Fibroblast of villous mesenchyme (primary cell): ENCODE results near the gene MFSD11. TPM values are rescaled to one million over a fixed set of nuclear protein-coding genes. Genes with fewer than 3 reads are reported as not detected.
"Not testable (repeated sequence)": the region's sequence is repeated elsewhere in the genome, so short reads cannot be mapped to it uniquely, and the experiment has no call there.

Experiments
- DNase-seq: peaks from one replicate; pipeline ENCODE4 v3.0.0-alpha.2; 2010; ENCODE audit warnings: low read depth
- H3K4me3 ChIP-seq: 2 replicates; pipeline ENCODE4 v1.5.1; 2011; ENCODE audit warnings: low read depth, mild to moderate bottlenecking, low read length
- CTCF ChIP-seq: IDR thresholded peaks from 2 replicates; pipeline ENCODE4 v1.5.1; 2012; ENCODE audit warnings: low read depth, mild to moderate bottlenecking, low read length; ENCODE audit not compliant: insufficient read depth
- total RNA-seq: library from RNA; depleted of rRNA; stranded (reverse); fragments of >200 nt; gene quantifications from 2 replicates; pipeline ENCODE4 v1.2.3, GENCODE V29; 2012

The MFSD11 gene
- total RNA-seq, 1 donor: 44.5 TPM

GRCh38 chr17:76696763-76697701, 40.9 kb upstream of the MFSD11 start:
- DNase-seq: peak; percentile 55
- TF ChIP-seq CTCF: no peak
- no peak overlapping the region for H3K4me3 ChIP-seq

DNA sequence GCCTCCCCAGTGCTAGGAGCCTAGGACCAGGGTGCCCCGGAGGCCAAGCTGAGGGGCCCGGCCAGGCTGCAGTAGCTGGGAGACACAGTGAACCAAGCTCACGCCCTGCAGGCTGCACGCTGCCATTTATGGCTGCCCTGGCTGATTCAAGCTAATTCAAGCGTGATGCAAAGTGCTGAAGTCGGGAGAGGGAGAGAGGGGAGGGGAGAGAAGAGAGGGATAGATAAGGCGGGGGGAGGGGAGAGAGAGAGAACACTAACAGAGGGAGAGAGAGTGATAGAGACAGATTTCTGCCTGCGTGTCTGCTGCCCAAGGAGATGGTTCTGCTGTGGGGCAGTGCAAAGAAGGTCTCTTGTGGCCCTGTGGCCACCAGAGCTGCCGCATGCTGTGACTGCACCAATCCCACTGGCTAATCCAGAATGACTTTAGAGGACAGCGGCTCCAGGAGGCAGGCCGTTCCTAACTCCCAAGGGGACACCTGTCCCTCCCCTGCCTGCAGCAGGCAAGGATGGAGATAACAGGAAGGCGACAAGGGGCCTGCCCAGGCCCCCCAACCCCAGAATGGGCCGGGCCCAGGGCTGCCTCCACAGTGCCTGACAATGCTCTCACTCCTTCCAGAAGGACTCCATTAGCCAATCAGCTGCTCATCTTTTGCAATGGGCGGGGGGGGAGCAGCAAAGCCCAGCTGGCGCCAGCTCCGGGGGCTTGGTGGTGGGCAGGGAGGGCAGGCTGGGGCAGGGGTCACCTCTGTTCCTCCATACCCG, 40.0 kb upstream of the MFSD11 start:
- TF ChIP-seq CTCF: no peak
- no peak overlapping the region for H3K4me3 ChIP-seq
- peak; percentile 79 for DNase-seq

- not testable (repeated sequence) for DNase-seq
Measured at GRCh38 chr17:76698466-76698977, 39.4 kb upstream of the MFSD11 start.

DNA sequence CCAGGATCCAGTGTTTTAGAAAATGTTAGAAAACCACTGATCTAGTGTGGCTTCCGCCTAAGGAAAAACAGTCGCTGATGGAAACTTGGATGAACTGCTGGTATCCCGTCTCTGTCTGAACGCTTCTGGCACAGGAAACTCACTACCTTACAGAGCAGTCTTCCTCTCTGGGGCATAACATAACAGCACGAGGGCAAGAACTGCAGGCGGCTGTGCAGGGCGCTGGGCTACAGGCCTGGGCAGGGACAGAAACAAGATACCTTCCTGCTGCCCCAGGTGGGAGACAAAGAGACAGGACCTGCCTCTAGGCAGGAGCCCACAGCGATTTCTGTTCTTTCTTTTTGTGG, 37.7 kb upstream of the MFSD11 start:
- no peak overlapping the region for H3K4me3 ChIP-seq
- no peak for DNase-seq
- TF ChIP-seq CTCF: no peak

More at GRCh38 chr17:76698466-76698977, 39.4 kb upstream of the MFSD11 start:
- H3K4me3 ChIP-seq: not testable (repeated sequence)

- DNase-seq: peak; percentile 89
- TF ChIP-seq CTCF: no peak
- H3K4me3 ChIP-seq: peak overlapping the region; percentile 26
Measured at GRCh38 chr17:76700617-76701470, 37.1 kb upstream of the MFSD11 start.

DNA sequence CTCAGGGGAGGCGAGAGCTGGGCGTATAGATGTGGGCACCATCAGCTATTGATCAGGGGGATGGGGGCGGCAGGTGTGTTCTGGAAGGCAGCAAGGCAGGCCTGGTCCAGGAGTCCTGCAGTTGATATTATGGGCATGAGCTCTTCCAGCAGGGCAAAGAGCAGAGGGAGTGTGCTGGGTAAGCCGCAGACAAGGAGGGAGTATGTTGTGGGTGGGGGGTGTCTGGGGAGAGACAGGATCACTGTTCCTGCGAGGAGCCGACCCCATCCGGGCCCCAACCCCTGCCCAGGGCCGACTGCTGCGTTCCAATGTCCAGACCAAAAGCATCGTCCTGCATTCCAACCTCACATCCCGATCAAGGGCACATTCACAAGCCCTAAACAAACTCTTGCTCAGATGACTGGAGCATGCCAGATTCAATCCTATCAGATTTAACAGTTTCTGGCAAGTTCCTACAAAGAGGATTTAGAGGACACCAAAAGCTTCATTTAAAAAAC, 36.4 kb upstream of the MFSD11 start:
- no peak overlapping the region for H3K4me3 ChIP-seq
- DNase-seq: no peak
- no peak for TF ChIP-seq CTCF
